Liver (tissue), 9 donors: ENCODE measurements around the gene ATP6V0D1. TPM values are rescaled to one million over a fixed set of nuclear protein-coding genes. Genes with fewer than 3 reads are reported as not detected.
A peak's percentile ranks its signal among the peaks of the same experiment; 100 is the strongest.

ENCODE experiments used
- DNase-seq: peaks from one replicate; pipeline ENCODE4 v3.0.0-alpha.2; 2017; ENCODE audit warnings: low spot score
- H3K27ac ChIP-seq, 2 donors: one replicate each; pipeline ENCODE4 v1.7.0; 2013; ENCODE audit warnings: inconsistent platforms in 2 of 2, low read length in 2 of 2, control low read depth in 1 of 2, low read depth in 1 of 2, mild to moderate bottlenecking in 1 of 2
- H3K27me3 ChIP-seq, 4 donors: one replicate each; pipeline versions ENCODE4 v1.6.1 to v1.7.0; 2013; ENCODE audit warnings: low read length in 3 of 4, inconsistent platforms in 1 of 4, mild to moderate bottlenecking in 1 of 4, moderate library complexity in 1 of 4; ENCODE audit not compliant: control insufficient read depth in 4 of 4, insufficient read depth in 4 of 4
- H3K36me3 ChIP-seq, 4 donors: one replicate each; pipeline versions ENCODE4 v1.6.1 to v1.7.0; 2013; ENCODE audit warnings: low read length in 3 of 4, mild to moderate bottlenecking in 3 of 4, low read depth in 1 of 4, moderate library complexity in 1 of 4; ENCODE audit not compliant: control insufficient read depth in 4 of 4, insufficient read depth in 3 of 4
- H3K4me1 ChIP-seq, 4 donors: one replicate each; pipeline versions ENCODE4 v1.6.1 to v1.7.0; 2013; ENCODE audit warnings: low read length in 3 of 4, mild to moderate bottlenecking in 3 of 4, moderate library complexity in 1 of 4; ENCODE audit not compliant: control insufficient read depth in 4 of 4, insufficient read depth in 4 of 4
- H3K4me3 ChIP-seq, 3 donors: one replicate each; pipeline versions ENCODE4 v1.6.1 to v1.7.0; 2013; ENCODE audit warnings: low read length in 3 of 3, control low read depth in 1 of 3, low read depth in 1 of 3, mild to moderate bottlenecking in 1 of 3
- H3K9ac ChIP-seq, 2 donors: one replicate each; pipeline ENCODE4 v1.7.0; 2013; ENCODE audit warnings: low read length in 2 of 2, mild to moderate bottlenecking in 2 of 2, moderate library complexity in 2 of 2, control low read depth in 1 of 2, low read depth in 1 of 2
- H3K9me3 ChIP-seq, 4 donors: one replicate each; pipeline versions ENCODE4 v1.6.1 to v1.7.0; 2013; ENCODE audit warnings: low read length in 3 of 4; ENCODE audit not compliant: control insufficient read depth in 4 of 4
- EGR1 ChIP-seq, 2 donors: IDR thresholded peaks; 2 replicates each; pipeline ENCODE4 v1.6.1; 2016 to 2018; ENCODE audit warnings: antibody characterized with exemption in 2 of 2, low read depth in 2 of 2
- FOXA1 ChIP-seq: IDR thresholded peaks from 2 replicates; pipeline ENCODE4 v1.6.1; 2016; ENCODE audit warnings: antibody characterized with exemption
- HNF4A ChIP-seq, 2 donors: conservative IDR thresholded peaks; 2 replicates each; pipeline ENCODE4 v1.6.1; 2016; ENCODE audit warnings: antibody characterized with exemption in 2 of 2, mild to moderate bottlenecking in 2 of 2
- HNF4G ChIP-seq: IDR thresholded peaks from 2 replicates; pipeline ENCODE4 v1.6.1; 2016; ENCODE audit warnings: antibody characterized with exemption
- JUND ChIP-seq, 2 donors: IDR thresholded peaks; 2 replicates each; pipeline ENCODE4 v1.6.1; 2016; ENCODE audit warnings: antibody characterized with exemption in 2 of 2
- NR2F2 ChIP-seq: IDR thresholded peaks from 2 replicates; pipeline ENCODE4 v1.6.1; 2016; ENCODE audit warnings: antibody characterized with exemption
- RXRA ChIP-seq, 2 donors: IDR thresholded peaks; 2 replicates each; pipeline ENCODE4 v1.6.1; 2017 to 2018; ENCODE audit warnings: antibody characterized with exemption in 2 of 2, mild to moderate bottlenecking in 1 of 2
- TAF1 ChIP-seq: conservative IDR thresholded peaks from 2 replicates; pipeline ENCODE4 v1.6.1; 2016; ENCODE audit warnings: antibody characterized with exemption, mild to moderate bottlenecking
- YY1 ChIP-seq: IDR thresholded peaks from 2 replicates; pipeline ENCODE4 v1.6.1; 2016; ENCODE audit warnings: antibody characterized with exemption, mild to moderate bottlenecking
- WGBS: extraction: QIAGEN DNeasy Blood & Tissue Kit; methylation state at CpG from one replicate; pipeline ENCODE4 v1.1.7; 2013; 5-methylcytosine and 5-hydroxymethylcytosine counted together
- polyA plus RNA-seq, 2 donors: library from polyadenylated mRNA; stranded (reverse) in 1 of 2; unstranded in 1 of 2; fragments of 200-250 nt in 1 of 2; fragments of >200 nt in 1 of 2; fragmentation: Nextera tagmentation in 1 of 2; extraction: Ambion mirVana in 1 of 2; gene quantifications; one replicate each; pipeline versions ENCODE4 v1.2.1 to v1.2.3, GENCODE V29; 2013 to 2015
- total RNA-seq, 2 donors: library from RNA; depleted of rRNA; stranded (reverse); fragments of >200 nt; gene quantifications; one replicate each; pipeline ENCODE4 v1.2.3, GENCODE V29; 2014
- TF ChIP-seq, protein P1 (sequence below): IDR thresholded peaks from 2 replicates; pipeline ENCODE4 v1.6.1; 2016; ENCODE audit warnings: antibody characterized with exemption, mild to moderate bottlenecking
- TF ChIP-seq, protein P2 (sequence below): IDR thresholded peaks from 2 replicates; pipeline ENCODE4 v1.6.1; 2016; ENCODE audit warnings: antibody characterized with exemption
- TF ChIP-seq, protein P3 (sequence below): IDR thresholded peaks from 2 replicates; pipeline ENCODE4 v1.6.1; 2016; ENCODE audit warnings: antibody characterized with exemption
- donor health status: healthy.
- donor health status: healthy.
- donor health status: healthy.
- donor health status: healthy.
- donor health status: healthy.

The ATP6V0D1 gene
- total and polyA plus RNA-seq, 4 donors, result 47.6 to 80.2 (median 66.6) TPM

DNA sequence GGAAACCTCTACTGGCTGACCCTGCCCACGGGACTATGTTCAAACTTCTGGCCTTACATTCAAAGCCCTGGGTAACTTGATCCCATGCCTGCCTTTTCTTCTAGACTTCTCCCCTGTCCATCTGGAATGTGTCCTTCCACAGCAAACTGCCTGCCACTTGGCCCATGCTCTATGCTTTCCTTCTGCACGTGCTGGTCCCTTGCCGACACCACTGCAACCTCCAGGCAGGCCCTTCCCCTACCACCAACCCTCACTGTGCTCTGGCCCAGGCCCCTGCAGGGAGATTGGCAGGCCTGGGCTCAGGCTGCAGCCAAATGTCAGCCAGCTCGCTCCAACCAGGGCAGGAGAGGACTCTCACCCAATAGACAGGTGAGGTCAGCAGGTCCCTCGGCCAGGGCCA is 39.0 kb downstream of the ATP6V0D1 start:
- H3K27me3 ChIP-seq, result no peaks in the 10 kb centered on the region

DNA sequence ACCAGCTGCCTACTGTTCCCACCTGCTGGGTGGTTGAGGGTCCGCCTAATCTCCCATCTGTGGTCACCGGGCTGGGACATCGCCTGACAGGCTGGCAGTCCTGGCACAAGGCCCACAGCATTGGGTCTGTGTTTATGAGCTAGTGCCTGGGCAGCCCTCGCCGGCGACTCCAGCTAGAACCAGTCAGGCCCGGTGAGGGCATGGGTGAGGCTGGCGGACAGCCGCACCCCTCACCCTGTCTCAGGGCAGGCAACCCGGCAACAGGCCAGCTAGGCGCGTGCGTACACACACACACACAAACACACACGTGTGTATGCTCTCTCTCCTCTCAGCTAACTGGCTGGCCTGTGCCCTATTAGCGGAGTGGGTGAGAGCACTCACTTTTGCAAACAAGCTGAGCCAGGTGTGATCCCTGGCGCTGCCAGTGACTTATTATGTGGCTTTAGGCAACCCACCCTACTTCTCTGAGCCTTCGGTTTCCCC is 39.6 kb downstream of the ATP6V0D1 start:
- H3K9ac ChIP-seq, result no peak overlapping the region
- WGBS, result 28% methylated on average over 17 of the region's 17 CpGs
- H3K36me3 ChIP-seq, result peaks cover 2 to 21% (median 10%) of the 10 kb centered on the region in 4 donors
- H3K4me3 ChIP-seq, result no peak overlapping the region
- H3K4me1 ChIP-seq, result peaks cover 32 to 57% (median 52%) of the 10 kb centered on the region in 4 donors
- H3K27me3 ChIP-seq, result no peaks in the 10 kb centered on the region
- TF ChIP-seq NR2F2 (no peak), YY1 (no peak), HNF4A (conservative IDR thresholded peaks at IDR 0.05) (peak in 1 of 2 donors; percentile 36), RXRA (IDR thresholded peaks at IDR 0.05) (peak in 1 of 2 donors; percentile 65), HNF4G (no peak), EGR1 (IDR thresholded peaks at IDR 0.05; ENCODE audit: low read depth in 2 of 2) (peak in 1 of 2 donors; percentile 25)
- TF ChIP-seq, protein P1, sequence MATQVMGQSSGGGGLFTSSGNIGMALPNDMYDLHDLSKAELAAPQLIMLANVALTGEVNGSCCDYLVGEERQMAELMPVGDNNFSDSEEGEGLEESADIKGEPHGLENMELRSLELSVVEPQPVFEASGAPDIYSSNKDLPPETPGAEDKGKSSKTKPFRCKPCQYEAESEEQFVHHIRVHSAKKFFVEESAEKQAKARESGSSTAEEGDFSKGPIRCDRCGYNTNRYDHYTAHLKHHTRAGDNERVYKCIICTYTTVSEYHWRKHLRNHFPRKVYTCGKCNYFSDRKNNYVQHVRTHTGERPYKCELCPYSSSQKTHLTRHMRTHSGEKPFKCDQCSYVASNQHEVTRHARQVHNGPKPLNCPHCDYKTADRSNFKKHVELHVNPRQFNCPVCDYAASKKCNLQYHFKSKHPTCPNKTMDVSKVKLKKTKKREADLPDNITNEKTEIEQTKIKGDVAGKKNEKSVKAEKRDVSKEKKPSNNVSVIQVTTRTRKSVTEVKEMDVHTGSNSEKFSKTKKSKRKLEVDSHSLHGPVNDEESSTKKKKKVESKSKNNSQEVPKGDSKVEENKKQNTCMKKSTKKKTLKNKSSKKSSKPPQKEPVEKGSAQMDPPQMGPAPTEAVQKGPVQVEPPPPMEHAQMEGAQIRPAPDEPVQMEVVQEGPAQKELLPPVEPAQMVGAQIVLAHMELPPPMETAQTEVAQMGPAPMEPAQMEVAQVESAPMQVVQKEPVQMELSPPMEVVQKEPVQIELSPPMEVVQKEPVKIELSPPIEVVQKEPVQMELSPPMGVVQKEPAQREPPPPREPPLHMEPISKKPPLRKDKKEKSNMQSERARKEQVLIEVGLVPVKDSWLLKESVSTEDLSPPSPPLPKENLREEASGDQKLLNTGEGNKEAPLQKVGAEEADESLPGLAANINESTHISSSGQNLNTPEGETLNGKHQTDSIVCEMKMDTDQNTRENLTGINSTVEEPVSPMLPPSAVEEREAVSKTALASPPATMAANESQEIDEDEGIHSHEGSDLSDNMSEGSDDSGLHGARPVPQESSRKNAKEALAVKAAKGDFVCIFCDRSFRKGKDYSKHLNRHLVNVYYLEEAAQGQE, result no peak
- H3K27ac ChIP-seq, result peak overlapping the region; percentile 4 to 20
- no peak for DNase-seq
- no peaks in the 10 kb centered on the region for H3K9me3 ChIP-seq

More for the DNA sequence above, 39.0 kb downstream of the ATP6V0D1 start:
- Histone ChIP-seq H3K27ac (peak overlapping the region; percentile 4 to 20), H3K36me3 (peaks cover 2 to 19% (median 10%) of the 10 kb centered on the region in 4 donors), H3K4me3 (no peak overlapping the region), H3K9ac (no peak overlapping the region), H3K4me1 (peaks cover 38 to 63% (median 58%) of the 10 kb centered on the region in 4 donors), H3K9me3 (no peaks in the 10 kb centered on the region)
- no peak for DNase-seq
- WGBS, result 28% methylated on average over 5 of the region's 5 CpGs
- TF ChIP-seq YY1, result no peak
- no peak for TF ChIP-seq JUND (IDR thresholded peaks at IDR 0.05)
- no peak for TF ChIP-seq FOXA1
- TF ChIP-seq, protein P2, sequence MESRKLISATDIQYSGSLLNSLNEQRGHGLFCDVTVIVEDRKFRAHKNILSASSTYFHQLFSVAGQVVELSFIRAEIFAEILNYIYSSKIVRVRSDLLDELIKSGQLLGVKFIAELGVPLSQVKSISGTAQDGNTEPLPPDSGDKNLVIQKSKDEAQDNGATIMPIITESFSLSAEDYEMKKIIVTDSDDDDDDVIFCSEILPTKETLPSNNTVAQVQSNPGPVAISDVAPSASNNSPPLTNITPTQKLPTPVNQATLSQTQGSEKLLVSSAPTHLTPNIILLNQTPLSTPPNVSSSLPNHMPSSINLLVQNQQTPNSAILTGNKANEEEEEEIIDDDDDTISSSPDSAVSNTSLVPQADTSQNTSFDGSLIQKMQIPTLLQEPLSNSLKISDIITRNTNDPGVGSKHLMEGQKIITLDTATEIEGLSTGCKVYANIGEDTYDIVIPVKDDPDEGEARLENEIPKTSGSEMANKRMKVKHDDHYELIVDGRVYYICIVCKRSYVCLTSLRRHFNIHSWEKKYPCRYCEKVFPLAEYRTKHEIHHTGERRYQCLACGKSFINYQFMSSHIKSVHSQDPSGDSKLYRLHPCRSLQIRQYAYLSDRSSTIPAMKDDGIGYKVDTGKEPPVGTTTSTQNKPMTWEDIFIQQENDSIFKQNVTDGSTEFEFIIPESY, result no peak
- TF ChIP-seq TAF1, result no peak
- no peak for TF ChIP-seq EGR1 (IDR thresholded peaks at IDR 0.05; ENCODE audit: low read depth in 2 of 2)
- peak in 1 of 2 donors; percentile 9 for TF ChIP-seq RXRA (IDR thresholded peaks at IDR 0.05)
- TF ChIP-seq, protein P3, sequence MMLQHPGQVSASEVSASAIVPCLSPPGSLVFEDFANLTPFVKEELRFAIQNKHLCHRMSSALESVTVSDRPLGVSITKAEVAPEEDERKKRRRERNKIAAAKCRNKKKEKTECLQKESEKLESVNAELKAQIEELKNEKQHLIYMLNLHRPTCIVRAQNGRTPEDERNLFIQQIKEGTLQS, result no peak
- no peak for TF ChIP-seq NR2F2
